NB4 (cell line): ENCODE results near the gene TMEM30A.
A peak's percentile ranks its signal among the peaks of the same experiment; 100 is the strongest.

Experiments used
- DNase-seq: peaks from one replicate; pipeline ENCODE4 v3.0.0; 2010; ENCODE audit warnings: low read depth
- H3K4me3 ChIP-seq: one replicate; pipeline ENCODE4 v1.5.1; 2011; ENCODE audit warnings: mild to moderate bottlenecking, low read depth, low read length, moderate library complexity
- CTCF ChIP-seq: IDR thresholded peaks from one replicate; pipeline ENCODE4 v1.5.1; 2012; ENCODE audit warnings: low read depth, low read length
- MYC ChIP-seq: IDR thresholded peaks from 2 replicates; pipeline ENCODE4 v1.6.1; 2011; ENCODE audit warnings: low read depth, low read length
- POLR2A ChIP-seq: IDR thresholded peaks from 2 replicates; pipeline ENCODE4 v1.6.1; 2011; ENCODE audit warnings: mild to moderate bottlenecking; ENCODE audit not compliant: insufficient read length; ENCODE audit errors: extremely low read depth
- TF ChIP-seq, protein P1 (sequence below): IDR thresholded peaks from 2 replicates; pipeline ENCODE4 v1.6.1; 2011; ENCODE audit warnings: low read depth, low read length

The TMEM30A gene

GRCh38 chr6:75288023-75288422 is 3.4 kb upstream of the TMEM30A start:
- no peak for DNase-seq
- H3K4me3 ChIP-seq: no peak overlapping the region
- TF ChIP-seq CTCF (no peak), POLR2A (no peak), MYC (no peak)
- TF ChIP-seq, protein P1, sequence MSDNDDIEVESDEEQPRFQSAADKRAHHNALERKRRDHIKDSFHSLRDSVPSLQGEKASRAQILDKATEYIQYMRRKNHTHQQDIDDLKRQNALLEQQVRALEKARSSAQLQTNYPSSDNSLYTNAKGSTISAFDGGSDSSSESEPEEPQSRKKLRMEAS: no peak

DNA sequence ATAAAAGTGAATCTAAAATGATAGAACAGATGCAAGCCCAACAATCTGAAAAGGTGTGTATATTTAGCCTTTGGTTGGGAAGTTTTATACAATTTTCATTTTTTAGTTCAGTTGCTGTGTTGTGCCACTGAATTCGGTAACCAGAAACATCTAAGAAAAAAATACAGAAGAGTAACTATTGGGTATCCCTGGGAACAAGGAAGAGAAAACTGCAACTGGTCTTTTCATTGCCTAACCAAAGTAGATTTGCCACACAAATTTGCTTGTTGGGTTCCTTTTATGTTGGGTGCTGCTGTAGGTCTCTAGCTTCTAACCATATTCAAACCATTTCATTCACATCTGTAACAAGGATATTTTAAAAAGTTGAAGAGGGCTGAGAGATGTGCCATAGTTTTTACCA is 2.8 kb upstream of the TMEM30A start:
- DNase-seq: no peak
- no peak overlapping the region for H3K4me3 ChIP-seq
- TF ChIP-seq CTCF (no peak), MYC (no peak), POLR2A (no peak)
- TF ChIP-seq, protein P1: no peak

DNA sequence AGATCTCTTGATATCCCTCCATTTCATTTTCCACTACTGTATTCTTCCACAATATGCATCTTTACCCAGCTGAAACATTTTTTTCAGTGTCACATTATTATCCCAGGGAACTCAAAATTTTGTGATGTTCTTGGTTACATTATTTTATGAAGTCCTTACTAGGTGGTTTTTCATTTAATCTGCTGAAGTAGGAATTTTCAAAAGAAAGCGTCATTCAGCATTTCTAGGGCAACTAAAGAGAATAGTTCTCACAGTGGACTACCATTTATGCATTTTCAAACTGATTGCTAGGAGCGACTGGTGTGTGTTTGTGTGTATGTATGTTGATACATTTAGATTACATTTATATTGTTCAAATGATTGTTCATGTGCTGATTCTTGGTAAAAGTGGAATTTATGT is 2.4 kb upstream of the TMEM30A start:
- DNase-seq: no peak
- TF ChIP-seq MYC: no peak
- TF ChIP-seq CTCF: no peak
- TF ChIP-seq, protein P1: no peak
- TF ChIP-seq POLR2A: no peak
- H3K4me3 ChIP-seq: no peak overlapping the region

DNA sequence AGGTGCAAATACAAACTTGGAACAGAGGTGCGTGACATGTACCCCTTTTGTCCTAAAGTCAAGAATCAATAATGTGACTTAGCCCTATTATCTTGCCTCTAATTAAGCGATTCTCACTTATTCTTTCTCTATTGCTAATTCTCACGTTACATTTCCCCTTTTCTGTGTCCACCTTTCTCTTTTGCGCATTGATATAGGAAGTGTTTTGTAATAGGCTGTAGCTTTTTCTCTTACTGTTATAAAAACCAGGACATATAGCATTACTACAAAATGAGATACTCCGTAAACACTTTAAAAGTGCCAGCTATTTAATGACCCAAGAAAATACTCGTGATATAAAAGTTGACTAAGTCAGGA is 669 bp upstream of the TMEM30A start:
- H3K4me3 ChIP-seq: peak overlapping the region; percentile 96
- peak; percentile 56 for DNase-seq
- no peak for TF ChIP-seq CTCF
- no peak for TF ChIP-seq POLR2A
- no peak for TF ChIP-seq MYC
- TF ChIP-seq, protein P1: no peak

DNA sequence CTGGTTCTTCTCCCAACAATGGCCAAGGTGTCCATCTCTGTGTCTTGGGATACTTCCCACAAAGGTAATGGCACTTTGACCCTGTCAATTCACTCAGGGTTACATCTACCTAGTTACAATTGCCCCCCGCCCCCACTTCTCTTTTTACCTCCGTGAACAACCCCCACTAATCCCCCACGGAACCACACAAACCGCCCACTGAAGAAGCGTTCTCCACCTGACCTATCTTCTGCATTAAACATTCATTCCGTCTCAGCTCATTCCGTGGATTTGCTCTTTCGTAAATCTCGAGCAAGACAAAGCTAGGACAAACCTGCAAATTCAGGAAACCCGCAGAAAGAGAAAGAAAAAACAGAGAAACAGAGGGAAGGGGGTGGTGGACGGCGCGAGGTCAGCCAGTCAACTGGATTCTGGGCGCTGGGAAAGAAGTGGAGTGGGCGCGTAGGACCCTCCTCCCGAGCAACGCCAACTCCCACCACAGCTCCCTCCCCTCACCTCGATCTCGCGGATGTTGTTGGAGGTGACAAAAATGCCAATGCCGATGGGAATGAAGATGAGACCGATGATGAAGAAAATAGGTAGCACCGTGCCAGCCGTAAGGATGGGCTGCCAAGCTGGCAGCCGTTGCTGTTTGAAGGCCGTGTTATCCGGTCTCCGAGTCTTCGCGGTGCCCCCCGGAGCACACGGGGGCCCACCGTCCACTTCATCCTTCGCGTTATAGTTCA is 523 bp downstream of the TMEM30A start:
- TF ChIP-seq POLR2A (no peak), CTCF (no peak), MYC (no peak)
- TF ChIP-seq, protein P1: no peak
- peak overlapping the region; percentile 93 for H3K4me3 ChIP-seq
- DNase-seq: peak; percentile 33
